ENCODE data around the gene RAX2. TPM values are rescaled to one million over a fixed set of nuclear protein-coding genes. Genes with fewer than 3 reads are reported as not detected.

RAX2 gene
- total and polyA plus RNA-seq, 2 of the 8 experiments (the other 6 are each of a cell fraction or from before 2014, with no cell fraction given): 0.08 TPM; not detected in 1

DNA sequence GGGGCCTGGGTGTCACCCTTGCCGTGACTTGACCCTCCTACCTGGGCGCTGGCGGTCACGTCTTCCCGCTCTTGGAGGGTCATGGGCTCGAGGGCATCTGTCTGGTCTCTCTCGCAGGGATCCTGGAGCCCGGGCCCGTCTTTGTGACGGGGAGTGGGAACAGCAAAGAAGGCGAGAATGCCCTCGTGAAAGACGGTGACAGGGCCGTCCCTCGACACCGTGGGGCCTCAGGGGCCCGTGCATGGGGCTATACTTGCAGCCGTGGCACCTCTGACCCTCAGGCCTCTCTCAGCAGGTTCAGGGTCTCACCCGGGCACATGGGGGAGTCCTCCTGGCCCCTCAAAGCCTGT is 35.1 kb upstream of the RAX2 start:
- Histone ChIP-seq H4K91ac (replicated peaks; ENCODE audit: insufficient read length, low read length) (no peak overlapping the region), H3K27me3 (replicated peaks in 1 of 4; ENCODE audit: control insufficient read depth in 3 of 4, extremely low read depth in 1 of 4, insufficient read depth in 3 of 4, low read length in 3 of 4) (no peaks in the 10 kb centered on the region; a peak in 2 of 7 replicates), H2BK12ac (ENCODE audit: low read depth, low read length) (no peak overlapping the region), H4K8ac (ENCODE audit: extremely low read depth, insufficient read depth, low read length) (no peak overlapping the region), H3K23me2 (ENCODE audit: low read depth, low read length) (peaks cover 3% of the 10 kb centered on the region; the same call in 1 of the 2 replicates), H3K4me3 (ENCODE audit: extremely low read depth in 1 of 4, insufficient read depth in 2 of 4, low read depth in 3 of 4, low read length in 4 of 4) (no peak overlapping the region), H3K79me1 (ENCODE audit: low read depth, low read length) (no peaks in the 10 kb centered on the region), H2AFZ (ENCODE audit: low read length) (no peak overlapping the region), H3K4me2 (ENCODE audit: insufficient read depth in 1 of 2, low read depth in 2 of 2, low read length in 2 of 2) (no peak overlapping the region), H3K4me1 (replicated peaks in 1 of 4; ENCODE audit: control insufficient read depth in 3 of 4, insufficient read depth in 4 of 4, low read length in 3 of 4) (no peaks in the 10 kb centered on the region; a peak in 2 of 7 replicates), H2BK15ac (ENCODE audit: low read length) (no peak overlapping the region), H3K27ac (ENCODE audit: low read depth, low read length) (no peak overlapping the region), H2AK5ac (ENCODE audit: low read depth, low read length) (no peak overlapping the region), H2BK120ac (replicated peaks; ENCODE audit: low read depth, low read length) (no peak overlapping the region), H4K5ac (ENCODE audit: insufficient read length, low read depth, low read length) (no peak overlapping the region), H3K18ac (ENCODE audit: extremely low read depth, low read length) (no peak overlapping the region), H2BK5ac (ENCODE audit: low read depth, low read length) (no peak overlapping the region), H2BK20ac (ENCODE audit: low read length) (no peak overlapping the region), H3K79me2 (ENCODE audit: control insufficient read depth in 1 of 2, insufficient read depth in 2 of 2, low read length in 2 of 2) (no peaks in the 10 kb centered on the region), H3K4ac (replicated peaks; ENCODE audit: insufficient read length, low read depth, low read length) (no peak overlapping the region), H3K9me3 (ENCODE audit: insufficient read depth in 2 of 2, low read depth in 1 of 2, low read length in 1 of 2) (peaks cover 0 to 4% of the 10 kb centered on the region in 2 experiments; a peak in 1 of 4 replicates), H3K23ac (ENCODE audit: insufficient read length) (no peak overlapping the region), H3K9ac (replicated peaks in 1 of 4; ENCODE audit: extremely low read depth in 1 of 4, low read depth in 3 of 4, low read length in 3 of 4) (no peak overlapping the region), H3K14ac (ENCODE audit: insufficient read length) (no peak overlapping the region), H4K20me1 (replicated peaks in 1 of 2; ENCODE audit: control insufficient read depth in 1 of 2, insufficient read depth in 2 of 2, low read length in 2 of 2) (peaks cover 0 to 9% of the 10 kb centered on the region in 2 experiments), H3K56ac (replicated peaks; ENCODE audit: insufficient read length, low read depth, low read length) (no peak overlapping the region), H3K36me3 (ENCODE audit: control insufficient read depth in 2 of 4, insufficient read depth in 4 of 4, low read length in 3 of 4) (peaks cover 0 to 3% (median 0%) of the 10 kb centered on the region in 4 experiments; a peak in 1 of 8 replicates)
- CTCF ChIA-PET (ENCODE audit: partially characterized antibody): interaction anchor here (0.7 kb wide), 1 partner anchor 15 kb away, joined by 3 read pairs; no protein-coding TSS in a partner anchor
- no peak for TF ChIP-seq CHD1 (IDR thresholded peaks at IDR 0.05; ENCODE audit: low read depth, low read length)
- TF ChIP-seq TEAD4 (IDR thresholded peaks at IDR 0.05; ENCODE audit: low read depth, low read length): no peak
- no peak for TF ChIP-seq E2F6 (IDR thresholded peaks at IDR 0.05)
- no peak for TF ChIP-seq CREB1 (IDR thresholded peaks at IDR 0.05)
- no peak for TF ChIP-seq TBP (IDR thresholded peaks at IDR 0.05; ENCODE audit: low read depth, low read length)
- FAIRE-seq (no peak), DNase-seq (ENCODE audit: low read depth in 1 of 2, low spot score in 2 of 2) (no peak)
- WGBS, 2 experiments (ENCODE audit: extremely low coverage in 1 of 2, insufficient coverage in 1 of 2, insufficient read length in 1 of 2, insufficient replicate concordance in 2 of 2, low coverage in 1 of 2, low lambda C conversion rate in 2 of 2, missing lambda C conversion rate in 1 of 2): 92% methylated on average over 19 of the region's 19 CpGs; no CpG with 5 or more reads in 1 of the 2 experiments
- POLR2A ChIA-PET (ENCODE audit: partially characterized antibody): interaction anchor here (1.4 to 1.6 kb wide), 2 partner anchors 164 to 178 kb away, joined by 4 to 5 read pairs; partner anchors contain the start of genes DAPK3 and EEF2
